Left renal pelvis (tissue), 4 donors: ENCODE results near the gene ERP29. TPM values are rescaled to one million over a fixed set of nuclear protein-coding genes. Genes with fewer than 3 reads are reported as not detected.
"Not testable (repeated sequence)": the region's sequence is repeated elsewhere in the genome, so short reads cannot be mapped to it uniquely, and the experiment has no call there.

Experiments
- DNase-seq, 4 donors: peaks; one replicate each; pipeline ENCODE4 v3.0.0-alpha.2; 2013; ENCODE audit warnings: low read depth in 4 of 4, low spot score in 3 of 4
- polyA plus RNA-seq, 4 donors: library from polyadenylated mRNA; unstranded; fragments of 120-200 nt; gene quantifications; one replicate each; pipeline ENCODE4 v1.2.1, GENCODE V29; 2013; ENCODE audit not compliant: insufficient read length in 4 of 4

ERP29 gene
- polyA plus RNA-seq, 4 donors, result 92.2 to 167 (median 147) TPM

DNA sequence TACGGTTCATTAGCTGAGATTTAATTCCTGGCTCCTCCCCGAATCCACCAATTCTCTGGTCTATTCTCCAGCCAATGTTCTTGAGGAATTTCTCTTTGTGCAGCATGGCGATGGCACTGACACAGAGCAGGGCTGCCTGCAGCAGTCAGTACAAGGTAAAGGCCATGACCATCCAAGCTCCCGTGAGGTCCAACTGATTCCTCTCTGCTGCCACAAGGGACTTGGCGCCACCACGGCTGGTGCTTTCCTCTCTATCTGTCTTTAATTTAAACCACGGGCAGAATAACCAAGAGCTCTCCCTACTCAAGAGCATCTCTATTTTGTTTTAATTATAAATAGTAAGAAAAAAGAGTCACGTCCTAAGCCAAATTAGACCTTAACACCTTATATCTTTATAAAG, 12.4 kb upstream of the ERP29 start:
- DNase-seq, result no peak

DNA sequence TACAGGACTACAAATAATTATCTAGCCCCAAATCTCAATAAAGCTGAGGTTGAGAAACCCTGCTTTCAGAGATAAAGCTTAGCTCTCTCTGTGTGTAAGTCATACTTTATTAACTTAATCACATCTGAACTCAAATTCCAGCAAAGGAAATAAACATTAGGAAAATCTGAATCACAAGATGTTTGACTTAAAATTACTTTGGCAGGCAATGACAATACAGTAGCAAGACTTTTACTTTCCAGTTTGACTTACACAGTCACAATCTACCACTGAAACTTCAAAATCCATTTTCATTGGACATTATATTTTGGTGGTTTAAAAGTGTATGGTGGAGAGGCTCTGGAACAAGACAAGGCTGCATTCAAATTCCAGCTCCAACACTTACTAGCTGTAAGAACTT, 11.7 kb upstream of the ERP29 start:
- DNase-seq, result no peak

DNA sequence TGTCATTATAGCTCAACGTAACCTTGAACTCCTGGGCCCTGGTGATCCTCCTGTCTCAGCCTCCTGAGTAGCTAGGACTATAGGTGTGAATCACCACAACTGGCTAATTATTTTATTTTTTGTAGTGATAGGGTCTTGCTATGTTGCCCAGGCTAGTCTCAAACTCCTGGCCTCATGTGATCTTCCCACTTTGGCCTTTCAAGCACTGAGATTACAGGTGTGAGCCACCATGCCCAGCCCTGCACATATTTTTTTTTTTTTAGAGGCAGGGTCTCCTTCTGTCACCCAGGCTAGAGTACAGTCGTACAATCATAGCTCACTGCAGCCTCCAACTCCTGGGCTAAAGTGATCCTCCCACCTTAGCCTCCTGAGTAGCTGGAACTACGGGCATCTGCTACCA, 9.2 kb upstream of the ERP29 start:
- DNase-seq, result no peak

DNA sequence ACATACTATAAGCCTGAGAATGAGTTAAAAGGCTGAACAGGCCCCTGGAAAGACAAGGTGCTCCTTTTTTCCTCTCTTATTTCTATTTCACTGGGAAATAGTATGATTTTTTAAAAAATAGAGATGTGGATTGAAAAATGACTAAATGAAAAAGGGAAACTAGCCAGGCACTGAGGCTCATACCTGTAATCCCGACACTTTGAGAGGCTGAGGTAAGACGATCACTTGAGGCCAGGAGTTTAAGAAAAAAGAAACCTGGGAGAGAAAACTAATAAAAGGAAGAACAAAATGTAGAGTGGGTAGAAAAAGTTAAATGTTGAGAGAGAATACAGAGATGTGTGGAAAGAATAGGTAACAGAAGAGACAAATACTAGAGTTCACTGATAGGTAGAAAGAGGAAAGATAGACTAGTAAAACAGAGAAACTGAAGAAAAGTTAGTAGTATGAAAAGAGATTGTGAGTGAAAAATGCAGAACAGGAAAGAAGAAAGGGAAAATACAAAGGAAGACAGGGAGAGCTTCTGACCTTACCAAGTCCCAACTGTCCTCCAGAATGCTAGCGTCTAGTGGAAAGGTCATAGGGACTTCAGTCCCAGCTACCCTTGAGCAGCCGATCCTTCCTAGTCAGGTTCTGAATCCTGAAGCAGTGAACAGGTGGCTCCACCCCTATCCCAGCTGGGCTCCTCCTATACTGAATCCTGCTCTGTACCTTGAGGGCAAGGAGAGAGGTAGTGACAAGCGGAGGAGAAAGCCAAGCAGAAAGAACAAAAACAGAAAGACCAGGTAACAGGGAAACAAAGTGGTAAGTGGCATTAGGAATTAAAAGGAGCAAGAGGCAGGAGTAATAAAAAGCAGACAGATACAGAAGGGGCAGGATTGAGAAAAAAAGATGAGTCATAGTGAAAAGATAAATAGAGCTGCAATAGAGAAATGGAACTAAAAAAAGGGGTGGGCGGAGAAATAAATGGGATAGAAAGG, 7.5 kb upstream of the ERP29 start:
- DNase-seq, result peak in 1 of 4 donors; percentile 14

DNA sequence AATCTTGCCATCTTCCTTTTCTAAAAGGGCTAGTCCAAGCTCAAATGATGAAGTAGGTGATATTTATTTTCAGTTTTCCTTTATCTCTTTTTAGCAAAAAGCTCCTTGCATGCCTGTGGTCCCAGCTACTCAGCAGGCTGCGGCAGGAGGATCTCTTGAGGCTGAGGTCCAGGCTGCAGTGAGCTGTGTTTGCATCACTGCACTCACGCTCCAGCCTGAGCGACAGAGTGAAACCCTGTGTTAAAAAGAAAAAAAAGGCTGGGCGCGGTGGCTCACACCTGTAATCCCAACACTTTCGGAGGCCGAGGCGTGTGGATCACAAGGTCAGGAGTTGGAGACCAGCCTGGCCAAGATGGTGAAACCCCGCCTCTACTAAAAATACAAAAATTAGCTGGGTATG, 5.3 kb upstream of the ERP29 start:
- DNase-seq, result no peak

DNA sequence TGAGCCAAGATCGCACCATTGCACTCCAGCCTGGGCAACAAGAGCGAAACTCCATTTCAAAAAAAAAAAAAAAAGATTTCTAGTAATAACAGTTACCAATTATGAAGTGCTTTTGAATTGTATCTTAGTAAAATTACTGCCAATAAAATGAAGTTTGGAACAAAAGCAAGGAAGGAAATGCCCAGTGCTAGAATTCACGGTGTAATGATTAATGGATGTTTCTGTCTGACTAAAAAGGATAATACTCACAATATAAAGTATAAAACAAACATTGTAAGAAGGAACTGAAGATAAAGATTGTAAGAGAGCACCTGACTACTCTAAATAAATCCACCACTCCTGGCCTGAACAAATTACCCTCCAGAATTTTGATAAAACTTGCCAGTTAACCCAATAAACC, 4.3 kb upstream of the ERP29 start:
- no peak for DNase-seq

DNA sequence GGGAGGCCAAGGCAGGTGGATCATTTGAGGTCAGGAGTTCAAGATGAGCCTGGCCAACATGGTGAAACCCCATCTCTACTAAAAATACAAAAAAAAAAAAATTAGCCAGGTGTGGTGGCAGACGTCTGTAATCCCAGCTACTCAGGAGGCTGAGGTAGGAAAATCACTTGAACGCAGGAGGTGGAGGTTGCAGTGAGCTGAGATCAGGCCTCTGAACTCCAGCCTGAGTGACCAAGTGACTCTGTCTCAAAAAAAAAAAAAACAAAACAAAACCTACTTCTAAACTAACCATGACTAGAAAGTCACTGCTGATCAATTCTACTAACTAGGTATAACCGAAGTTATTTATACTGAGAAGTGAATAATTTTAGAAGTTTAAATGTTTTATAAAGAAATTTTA, 3.6 kb upstream of the ERP29 start:
- not testable (repeated sequence) for DNase-seq

DNA sequence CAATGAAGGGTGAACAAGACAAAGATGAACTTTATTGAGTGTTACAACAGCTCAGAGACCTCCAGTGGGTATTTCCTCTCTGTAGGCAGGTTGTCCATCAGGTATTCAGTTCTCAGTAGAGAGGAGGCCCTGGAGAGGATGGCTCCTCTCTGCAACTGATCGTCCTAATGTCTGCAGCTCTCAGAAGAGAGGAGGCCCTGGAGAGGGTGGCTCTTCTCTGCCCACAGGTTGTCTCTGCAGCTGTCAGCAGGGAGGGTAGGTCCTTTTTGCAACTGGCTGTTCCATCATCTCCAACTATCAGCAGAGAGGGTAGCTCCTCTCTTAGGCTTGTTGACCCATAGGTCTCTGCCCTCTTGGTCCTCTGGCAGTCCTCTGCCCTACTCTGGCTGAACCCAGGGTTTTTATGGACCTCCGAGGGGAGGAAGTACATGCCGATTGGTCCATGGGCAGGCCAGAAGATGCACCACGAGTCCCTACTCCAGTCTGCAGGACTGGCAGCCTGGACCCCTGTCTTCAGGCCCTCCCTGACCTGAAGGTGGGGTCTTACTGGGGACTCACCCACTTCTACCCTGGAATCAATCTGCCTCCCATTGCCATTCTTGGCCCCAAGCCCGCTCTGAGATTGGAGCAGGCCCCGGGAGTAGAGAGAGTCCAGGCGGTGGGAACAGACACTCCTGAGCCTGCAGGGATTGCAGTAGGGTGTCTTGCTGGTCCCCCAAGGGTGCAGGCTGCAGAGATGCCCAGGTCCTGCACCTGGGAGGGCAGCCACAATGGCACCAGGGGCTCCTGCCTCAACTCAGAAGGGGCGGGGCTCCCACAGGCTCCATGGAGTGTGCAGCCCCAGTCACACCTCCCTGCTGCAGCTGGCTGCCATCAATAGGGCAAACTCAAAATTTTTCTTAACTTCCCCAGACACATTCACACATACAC, 2.5 kb upstream of the ERP29 start:
- no peak for DNase-seq

DNA sequence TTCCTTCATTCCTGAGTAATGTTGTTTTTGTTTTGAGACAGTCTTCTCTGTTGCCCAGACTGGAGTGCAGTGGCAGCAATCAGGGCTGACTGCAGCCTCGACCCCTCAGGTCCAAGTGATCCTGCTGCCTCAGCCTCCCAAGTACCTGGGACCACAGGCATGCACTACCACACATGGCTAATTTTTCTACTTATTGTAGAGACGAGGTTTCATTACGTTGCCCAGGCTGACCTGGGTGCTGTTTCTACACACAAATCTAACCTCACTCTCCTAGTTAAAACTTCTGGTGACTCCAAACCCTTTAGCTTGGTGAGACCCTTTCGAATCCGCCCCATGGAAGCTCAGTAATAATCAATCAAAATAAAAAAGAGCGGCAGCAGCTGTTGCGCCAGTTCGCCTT, 1.5 kb upstream of the ERP29 start:
- DNase-seq, result no peak

DNA sequence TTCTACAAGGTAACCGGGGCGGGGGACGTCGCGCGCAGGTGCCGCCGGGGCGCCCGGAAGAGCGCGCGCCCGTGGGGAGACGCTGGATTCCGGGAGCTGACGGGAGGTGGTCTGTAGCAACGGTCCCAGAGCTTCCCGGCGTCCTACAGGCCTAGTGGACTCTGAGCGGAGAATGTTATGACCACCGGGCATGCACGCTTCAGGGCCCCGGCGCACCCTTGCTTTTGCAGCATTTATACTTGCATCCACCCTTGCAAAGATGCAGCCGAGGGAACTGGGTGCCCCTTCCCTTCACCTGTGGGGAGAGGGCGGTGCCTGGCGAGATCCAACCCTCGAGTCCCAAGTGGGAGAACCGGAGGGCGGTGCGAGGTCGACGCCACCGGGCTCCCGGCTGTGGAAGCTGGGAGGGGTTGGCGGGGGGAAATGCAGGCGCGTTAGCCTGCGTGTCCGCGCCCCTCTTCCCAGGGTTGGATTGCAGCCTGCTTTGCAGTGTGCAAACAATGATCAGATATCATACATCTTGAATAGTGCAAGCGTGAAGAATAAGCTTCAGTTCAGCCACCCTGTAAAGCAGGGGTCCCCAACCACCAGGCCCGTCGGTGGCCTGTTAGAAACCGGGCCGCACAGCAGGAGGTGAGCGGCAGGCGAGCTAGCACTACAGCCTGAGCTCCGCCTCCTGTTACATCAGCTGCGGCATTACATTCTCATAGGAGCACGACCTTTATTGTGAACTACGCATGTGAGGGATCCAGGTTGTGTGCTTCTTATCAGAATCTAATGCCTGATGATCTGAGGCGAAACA, 576 bp downstream of the ERP29 start:
- DNase-seq, result peak in 2 of 4 donors; percentile 15 to 27

DNA sequence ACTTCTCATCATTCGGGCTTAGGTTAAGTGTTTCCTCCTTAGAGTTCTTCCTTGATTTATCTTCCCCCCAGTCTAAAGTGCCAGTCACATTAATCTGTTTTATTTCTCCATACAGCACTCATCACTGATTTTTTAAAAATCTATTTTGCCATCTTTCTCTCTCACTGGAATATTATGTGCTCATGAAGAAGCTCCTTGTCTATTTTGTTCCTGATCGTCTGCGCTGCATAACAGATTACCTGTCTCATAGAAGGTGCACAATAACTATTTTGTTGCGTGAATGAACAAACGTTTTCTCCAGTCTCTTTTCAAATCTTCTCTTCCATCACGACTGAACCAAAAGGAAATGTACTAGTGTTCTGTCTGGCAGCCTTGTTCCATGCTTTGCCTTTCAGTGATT, 2.7 kb downstream of the ERP29 start:
- DNase-seq, result no peak

DNA sequence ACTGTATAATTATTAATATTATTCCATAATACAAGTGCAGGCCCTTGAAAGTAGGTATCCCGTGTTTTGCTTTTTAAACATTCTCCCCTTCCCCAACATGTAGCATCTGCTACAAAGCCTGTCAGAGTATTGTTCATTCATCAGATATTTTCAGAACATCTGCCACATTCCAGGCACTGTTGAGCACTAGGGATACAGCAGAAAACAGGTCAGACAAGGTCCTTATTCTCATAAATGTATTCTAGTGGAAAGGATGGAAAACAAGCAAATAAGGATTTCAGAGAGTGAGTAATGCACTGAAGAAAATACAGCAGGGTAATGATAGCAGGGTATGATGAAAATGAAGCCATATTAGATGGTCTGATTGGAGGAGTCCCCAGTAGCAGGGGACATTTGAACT, 3.8 kb downstream of the ERP29 start:
- DNase-seq, result no peak

DNA sequence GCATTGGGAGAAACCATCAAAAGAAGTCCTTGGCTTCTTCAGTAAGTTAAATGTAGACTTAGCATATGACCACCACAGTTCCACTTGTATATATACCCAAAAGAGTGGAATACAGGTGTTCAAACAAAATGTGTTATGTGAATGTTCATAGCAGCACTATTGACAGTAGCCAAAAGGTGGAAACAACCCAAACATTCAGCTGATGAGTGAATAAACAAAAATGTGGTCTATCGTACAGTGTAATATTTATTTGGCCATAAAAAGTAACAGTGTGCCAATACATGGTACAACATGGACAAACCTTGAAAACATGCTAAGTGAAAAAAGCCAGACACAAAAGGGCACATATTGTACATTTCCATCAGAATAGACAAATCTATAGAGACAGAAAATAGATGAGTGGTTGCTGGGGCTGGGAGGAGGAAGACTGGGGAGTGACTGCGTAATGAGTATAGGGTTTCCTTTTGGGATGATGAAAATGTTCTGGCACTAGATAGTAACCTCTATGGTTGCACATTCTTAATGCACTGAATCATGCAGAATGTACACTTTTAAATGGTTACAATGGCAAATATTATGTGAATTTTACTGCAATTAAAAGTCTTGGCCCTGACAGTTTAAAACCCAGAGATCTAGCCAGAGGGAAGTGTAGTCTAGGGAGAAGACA, 5.5 kb downstream of the ERP29 start:
- no peak for DNase-seq

DNA sequence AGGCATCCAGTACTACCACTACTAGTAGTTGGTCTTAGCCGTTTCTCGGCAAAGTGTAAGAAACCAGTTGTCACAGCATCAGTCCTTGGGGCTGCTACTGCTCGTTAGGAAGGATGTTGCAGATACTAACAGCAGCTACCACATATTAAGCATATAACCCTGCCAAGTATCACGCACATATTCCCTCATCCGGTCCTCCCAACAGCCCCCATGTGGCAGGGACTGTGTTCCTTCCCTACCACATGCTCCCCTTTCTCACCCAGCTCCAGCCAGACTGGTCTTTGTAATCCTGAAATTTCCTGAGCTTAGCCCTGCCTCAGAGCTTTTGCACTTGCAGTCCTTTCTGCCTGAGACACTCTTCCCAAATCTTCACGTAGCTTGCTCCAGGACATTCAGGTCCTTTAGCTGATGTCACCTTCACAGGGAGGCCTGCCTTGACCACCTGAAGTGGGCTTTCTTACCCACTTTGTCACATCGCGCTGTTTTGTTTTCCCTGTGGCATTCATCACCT, 7.8 kb downstream of the ERP29 start:
- DNase-seq, result no peak

DNA sequence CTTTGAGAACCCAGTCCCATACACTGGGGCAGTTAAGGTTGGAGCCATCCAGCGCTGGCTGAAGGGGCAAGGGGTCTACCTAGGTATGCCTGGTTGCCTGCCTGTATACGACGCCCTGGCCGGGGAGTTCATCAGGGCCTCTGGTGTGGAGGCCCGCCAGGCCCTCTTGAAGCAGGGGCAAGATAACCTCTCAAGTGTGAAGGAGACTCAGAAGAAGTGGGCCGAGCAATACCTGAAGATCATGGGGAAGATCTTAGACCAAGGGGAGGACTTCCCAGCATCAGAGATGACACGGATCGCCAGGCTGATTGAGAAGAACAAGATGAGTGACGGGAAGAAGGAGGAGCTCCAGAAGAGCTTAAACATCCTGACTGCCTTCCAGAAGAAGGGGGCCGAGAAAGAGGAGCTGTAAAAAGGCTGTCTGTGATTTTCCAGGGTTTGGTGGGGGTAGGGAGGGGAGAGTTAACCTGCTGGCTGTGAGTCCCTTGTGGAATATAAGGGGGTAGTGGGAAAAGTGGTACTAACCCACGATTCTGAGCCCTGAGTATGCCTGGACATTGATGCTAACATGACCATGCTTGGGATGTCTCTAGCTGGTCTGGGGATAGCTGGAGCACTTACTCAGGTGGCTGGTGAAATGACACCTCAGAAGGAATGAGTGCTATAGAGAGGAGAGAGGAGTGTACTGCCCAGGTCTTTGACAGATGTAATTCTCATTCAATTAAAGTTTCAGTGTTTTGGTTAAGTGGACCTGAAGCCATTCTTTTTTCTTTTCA, 9.2 kb downstream of the ERP29 start:
- no peak for DNase-seq

DNA sequence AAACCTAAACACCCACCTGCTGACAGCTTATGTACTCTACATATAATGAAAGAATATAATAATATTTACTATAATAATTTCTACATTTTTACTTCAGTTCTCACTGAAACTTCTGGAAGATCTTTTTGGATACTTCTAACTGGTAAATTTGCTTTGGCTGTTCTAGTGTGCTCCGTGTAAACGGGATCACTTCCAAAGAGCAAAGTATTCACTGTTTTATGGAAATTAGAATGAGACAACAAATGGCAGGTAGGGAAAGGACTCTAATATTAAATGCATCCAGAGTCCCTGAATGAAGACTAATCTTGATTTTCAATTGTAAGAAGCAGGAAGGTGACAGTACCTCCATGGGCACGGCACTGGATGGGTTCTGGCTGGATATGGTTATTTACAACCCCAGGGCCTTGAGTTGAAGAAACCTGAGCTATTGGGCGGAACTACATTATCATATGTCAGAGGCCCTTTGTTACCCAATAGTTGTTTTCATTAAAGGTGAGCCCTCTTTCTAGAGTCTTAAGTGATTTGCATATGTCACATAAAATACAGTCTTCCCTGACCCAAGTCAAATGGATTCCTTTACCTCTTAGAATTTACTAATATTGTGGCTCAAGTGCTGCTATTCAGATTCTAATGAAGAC, 10.7 kb downstream of the ERP29 start:
- no peak for DNase-seq

DNA sequence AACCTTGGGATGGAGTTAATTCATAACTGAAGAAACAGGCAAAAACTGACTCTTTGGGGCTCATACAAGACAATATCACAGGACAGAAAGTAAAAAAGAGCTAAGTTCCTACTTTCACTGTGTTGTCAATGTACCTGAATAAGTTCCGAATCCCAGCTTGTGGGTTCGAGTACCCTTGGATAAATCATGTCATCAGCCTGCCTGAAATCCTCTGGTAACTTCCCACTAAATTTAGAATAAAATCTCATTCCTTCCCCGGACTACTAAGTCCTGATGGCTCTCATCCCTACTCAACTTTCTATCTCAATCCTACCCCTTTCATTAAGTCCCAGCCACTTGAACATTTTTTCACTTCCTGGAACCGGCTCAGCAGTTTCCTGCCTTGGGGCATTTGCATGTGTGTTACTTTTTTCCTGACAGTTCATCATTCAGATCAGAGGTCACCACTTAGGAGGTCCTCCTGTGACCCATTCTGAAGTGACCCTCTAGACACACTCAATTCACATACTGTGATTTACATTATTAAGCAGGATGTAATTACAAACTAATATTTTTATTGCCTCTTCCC, 12.7 kb downstream of the ERP29 start:
- DNase-seq, result no peak

DNA sequence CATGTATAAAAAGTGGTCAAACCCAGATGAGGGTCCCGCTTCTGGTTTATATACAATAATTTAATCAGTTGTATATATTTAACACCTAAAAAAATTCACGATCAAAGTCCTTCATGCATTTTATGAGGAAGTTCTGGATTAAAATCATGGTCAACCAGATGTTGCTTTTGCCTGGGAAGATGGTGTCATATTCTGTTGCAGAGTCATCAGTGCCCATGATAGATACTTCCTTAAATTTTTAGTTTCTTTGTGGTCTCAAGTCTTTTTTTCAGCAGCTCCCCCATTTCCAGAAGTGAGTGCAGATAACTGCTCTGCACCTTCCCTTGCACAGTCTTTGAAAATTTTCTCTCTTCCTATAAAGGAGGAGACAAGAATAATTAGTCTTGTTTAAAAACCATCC, 16.1 kb downstream of the ERP29 start:
- DNase-seq, result no peak
